8988T (cell line): Measurements from ENCODE around the gene GPR180.

Experiments used
- DNase-seq: peaks from one replicate; pipeline ENCODE4 v3.0.0; 2011

The GPR180 gene

DNA sequence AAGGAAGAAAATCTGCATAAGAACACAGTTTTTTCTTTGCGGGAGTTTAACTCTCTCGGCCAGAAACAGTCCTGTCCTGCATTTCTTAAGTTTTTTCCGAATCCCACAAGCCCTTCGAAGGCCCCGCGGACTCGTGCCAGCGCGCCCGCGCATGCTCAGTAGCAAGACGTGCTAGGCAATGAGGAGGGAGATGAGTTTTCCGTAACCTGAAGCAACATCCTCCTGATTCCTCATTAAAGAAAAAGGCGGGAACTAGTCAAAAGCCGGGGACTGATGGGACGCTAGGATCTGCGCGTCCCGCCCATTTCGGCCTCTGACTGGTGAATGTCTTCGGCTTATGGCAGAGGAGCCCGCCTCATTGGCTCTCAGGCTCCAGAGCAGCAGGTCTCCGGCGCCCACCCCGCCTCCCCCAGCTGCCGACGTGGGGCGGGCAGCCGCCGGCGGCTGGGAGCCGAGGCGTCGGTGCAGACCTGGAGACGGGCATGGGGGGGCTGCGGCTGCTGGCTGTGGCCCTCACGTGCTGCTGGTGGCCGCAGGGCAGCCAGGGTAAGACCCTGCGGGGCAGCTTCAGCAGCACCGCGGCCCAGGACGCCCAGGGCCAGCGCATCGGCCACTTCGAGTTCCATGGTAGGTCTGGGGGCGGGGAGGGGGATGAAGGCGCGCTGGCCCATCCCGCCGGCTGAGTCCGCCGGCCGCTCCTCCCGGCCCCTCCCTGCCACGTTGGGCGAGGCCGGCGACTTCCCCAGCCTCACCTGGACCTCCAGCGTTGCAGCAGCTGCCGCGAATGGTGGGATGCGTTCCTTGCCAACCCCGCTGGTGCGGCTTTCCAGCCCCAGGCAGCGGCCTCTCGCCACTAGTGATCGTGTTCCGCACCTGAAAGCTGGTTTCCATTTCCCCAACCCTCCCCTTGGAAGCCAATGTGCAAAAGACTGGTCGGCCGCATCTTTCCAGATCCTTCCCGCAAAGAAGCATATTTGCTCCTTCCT, at the start of gene GPR180:
GPR180 (plus strand) TSS at position 412 of the 986 bp plus-strand sequence; CDS start at position 483, 71 bp downstream.
- peak; percentile 82 for DNase-seq

DNA sequence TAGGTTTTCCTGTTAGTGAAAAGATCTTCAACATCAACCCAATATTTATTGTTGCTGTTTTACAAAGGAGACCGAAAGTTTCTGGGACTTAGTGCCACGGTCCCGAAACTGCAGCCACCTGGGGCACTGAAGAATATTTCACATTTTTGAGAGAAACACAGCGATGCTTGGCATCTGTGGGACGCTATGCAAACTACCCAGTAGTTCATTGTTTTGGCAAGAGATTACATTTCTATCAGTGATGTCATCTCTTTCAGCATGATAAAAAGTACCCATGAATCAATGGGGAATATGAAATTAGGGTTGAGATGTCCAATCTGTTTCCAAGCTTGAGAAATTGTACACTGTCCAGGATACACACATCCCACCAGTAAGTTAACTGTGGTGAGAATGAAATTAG, 49.6 kb upstream of the GPR180 start:
- DNase-seq, result no peak

DNA sequence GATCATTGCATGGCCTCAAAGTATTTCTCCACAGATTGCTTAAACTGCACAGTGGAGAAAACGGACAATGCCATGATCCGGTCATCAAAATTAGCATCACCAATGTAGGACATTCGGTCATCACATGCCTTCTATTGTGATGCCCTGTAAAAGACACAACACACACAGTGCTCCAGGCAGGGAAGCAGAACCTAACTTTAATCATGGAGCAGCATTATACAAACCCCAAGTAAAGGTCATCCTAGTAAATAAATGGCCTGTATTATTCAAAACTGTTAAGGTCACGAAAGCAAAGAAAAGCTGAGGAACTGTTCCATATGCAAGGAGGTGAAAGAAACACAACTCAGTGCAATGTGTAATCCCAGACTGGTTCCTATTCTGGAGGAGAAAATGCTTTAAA, 47.9 kb upstream of the GPR180 start:
- no peak for DNase-seq

DNA sequence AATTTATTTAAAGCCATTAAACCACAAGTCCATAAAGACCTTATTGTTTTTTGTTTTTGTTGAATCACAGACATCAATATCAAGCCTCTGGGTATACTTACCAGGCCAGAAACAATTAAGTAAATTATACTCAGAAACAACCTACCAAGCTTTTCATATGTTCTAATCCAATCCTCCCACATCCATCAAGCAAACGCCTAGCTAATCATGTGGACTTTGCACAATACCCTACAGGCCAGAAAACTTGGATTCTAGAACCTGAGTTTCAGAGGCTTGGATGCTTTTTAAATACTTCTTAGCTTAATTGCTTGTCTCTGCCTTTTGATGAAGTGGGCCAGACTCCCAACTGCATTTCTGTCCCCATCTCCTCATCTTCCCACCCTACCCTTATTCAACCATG, 45.6 kb upstream of the GPR180 start:
- no peak for DNase-seq

DNA sequence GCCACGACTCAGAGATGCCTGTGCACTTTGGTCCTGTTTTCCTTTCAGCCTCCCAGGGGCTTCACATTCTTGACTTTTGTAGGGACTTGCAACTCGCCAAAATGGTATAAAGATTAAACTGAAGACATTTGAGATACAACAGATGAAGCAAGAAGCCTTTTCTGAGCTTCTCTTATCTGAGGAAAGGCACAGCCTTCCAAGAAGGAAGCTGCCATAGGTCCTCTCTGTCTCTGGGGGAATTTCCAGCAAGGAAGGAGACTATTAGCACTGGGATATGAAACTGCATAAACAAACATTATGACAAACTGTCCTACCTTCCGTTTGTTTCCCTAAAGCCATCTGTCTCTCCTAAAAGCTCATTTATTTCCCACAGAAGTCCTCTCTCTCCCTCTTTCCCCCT, 45.0 kb upstream of the GPR180 start:
- no peak for DNase-seq

DNA sequence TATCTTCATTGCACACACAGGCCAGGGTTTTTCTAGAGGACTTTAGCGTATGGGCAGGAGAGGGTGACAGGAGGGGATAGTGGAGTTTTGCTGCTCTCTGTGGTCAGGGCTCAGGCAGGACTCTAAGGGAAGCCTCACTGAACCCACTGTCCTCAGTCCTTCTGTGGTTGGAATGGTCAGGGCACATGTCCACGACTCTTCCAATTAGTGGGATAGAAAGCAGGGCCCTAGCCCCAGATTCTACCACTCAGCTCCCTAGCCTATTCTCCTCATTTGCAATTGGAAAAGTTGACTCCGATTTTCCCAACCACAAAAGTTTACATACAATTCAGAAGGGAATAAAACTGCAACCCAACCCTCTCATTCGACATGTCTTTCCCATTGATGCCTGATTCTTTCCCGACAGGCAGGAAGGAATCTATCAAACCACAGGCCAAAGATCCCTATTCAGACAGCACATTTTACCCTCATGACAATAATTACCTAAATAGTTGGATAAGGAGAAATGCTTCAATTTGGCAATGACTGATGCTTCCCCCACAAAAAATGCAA, 43.9 kb upstream of the GPR180 start:
- no peak for DNase-seq

DNA sequence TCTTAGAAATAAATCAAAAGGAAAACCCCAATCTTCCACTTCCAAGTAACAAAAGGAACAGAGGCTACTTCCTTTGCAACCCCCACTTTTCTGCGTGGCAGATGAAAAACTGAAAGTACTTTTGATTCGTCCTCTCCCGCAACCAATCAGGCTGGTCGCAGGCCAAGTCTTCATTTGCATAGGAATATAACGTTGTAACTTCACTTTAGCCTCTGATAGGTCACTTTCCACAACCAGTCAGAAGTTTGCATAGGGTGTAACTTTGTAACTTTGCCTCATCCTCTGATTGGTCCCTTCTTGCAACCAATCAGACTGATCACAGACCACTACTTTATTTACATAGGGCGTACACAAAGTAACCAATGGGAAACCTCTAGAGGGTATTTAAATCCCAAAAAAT, 42.9 kb upstream of the GPR180 start:
- no peak for DNase-seq

DNA sequence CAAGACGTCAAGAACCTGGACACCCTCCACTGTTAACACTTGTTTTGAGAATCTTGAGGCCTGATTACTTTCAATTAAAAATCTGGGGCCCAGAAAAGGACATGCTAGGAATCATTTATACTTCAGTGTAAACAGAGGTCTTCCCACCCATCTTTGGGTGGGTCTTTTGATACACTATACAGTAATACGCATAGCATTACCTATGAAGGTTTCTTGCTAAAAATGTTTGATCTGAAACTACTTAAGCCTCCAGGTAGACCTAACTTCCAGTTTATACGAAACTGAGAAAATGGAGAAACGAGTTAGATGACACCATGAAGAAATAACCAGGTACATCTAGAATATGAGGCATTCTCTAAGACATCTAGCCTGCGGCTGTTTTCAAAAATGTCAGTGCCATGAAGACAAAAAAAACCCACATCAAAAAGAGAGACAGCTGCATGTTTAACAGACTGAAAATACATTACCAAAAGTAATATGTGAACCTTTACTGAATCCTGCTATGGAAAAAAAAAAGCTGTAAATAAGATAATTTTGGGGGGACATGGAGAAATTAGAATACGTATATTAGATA, 42.3 kb upstream of the GPR180 start:
- no peak for DNase-seq

DNA sequence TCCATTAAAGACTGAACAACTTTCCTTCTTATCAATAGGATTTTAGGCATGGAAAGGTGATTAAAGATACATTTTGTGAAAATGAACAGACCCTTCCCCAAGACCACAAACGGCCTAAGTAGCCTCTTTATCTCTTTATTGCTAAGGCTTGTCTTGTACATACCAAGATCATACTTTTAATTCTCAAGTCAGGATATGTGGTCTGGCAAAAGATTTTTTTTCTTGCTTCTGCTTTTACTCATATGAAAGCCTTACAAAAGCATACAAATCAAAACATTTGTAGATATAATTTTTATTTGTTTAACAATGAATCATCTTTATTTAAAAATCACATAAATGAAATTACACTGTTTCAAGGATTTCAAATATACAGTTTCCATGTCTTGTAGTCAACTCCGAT, 41.5 kb upstream of the GPR180 start:
- DNase-seq, result no peak

DNA sequence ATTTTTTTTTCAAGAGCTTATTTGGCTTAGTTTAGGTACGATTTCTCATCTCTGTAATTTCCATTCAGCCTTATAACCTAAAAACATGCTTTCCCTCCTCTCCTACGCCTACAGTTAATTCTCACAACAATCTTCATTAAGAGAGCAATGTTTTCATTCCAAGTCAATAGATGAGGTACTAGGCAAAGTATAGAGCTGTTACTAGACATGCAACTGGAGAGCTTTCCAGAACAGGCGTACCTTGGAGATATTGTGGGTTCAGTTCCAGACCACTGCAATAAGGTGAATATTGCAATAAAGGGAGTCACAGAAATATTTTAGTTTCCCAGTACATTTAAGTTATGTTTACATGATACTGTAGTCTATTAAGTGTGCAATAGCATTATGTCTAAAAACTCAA, 40.5 kb upstream of the GPR180 start:
- no peak for DNase-seq

DNA sequence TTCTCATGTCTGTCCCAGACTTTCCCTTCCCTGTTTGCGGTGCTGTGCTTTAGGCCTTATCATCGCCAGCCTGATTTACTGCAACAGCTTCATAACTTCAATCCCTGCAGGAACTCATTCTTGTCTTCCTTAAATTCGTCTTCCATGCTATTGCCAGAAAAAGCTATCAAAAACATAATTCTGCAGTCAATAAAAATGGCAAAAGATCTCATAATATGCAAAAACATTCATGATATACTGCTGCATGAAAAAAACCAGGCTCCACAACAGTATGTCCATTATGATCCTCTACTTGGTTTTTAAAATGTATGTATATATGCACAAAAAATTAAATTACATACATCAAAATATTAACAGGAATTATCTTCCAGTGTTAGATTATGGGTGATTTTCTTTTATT, 34.1 kb upstream of the GPR180 start:
- DNase-seq, result no peak

DNA sequence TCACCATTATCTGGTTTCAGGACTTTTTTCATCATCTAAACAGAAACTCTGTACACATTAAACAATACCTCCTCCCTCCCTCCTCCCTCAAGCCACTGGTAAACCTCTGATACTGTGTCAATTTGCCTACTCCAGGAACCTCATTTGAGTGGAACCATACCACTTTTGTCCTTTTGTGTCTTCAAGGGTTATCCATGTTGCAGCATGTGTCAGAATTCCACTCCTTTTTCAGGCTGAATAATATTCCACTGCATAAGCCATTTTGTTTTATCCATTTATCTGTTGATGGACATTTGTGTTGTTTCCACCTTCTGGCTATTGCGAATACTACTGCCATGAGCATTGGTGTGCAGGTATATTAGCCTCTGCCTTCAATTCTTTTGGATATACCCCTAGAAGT, 33.2 kb upstream of the GPR180 start:
- DNase-seq, result no peak

DNA sequence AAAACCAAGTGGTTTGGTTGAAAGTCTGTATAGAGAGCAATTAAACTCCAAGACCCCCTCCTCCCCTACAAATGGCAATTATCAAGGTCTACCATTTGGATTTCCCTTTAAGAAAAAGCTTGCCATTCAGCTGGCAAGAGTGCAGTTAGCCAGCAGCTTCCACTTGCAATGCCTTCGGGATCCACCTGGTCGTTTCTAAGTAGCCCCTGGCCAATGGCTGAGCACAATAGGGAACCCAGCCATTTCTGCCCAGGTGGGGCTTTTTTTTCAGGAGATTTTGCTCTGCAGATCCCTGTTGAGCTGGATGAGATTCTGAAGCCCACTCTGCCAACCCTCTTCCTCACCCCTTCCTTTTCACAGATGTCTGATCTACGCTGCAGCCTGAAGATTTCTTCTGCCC, 32.0 kb upstream of the GPR180 start:
- no peak for DNase-seq

DNA sequence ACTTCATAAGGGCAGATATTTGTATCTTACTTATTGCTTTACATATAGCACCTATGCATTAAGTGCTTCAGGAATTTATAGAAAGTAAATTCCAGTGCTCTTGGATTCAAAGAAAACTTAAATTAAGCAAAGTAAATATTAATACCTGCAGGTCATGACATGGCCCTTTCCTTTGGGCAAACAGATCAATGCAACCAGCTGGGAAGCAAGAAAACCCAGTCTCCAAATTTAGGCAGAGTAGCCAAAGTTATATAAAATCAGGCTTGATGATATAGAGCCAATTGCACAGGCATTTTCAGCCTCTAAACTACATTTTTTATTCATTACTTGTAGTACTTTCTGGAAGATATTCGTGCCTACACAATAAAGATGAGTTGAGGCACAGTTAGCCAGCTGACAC, 22.6 kb upstream of the GPR180 start:
- no peak for DNase-seq

DNA sequence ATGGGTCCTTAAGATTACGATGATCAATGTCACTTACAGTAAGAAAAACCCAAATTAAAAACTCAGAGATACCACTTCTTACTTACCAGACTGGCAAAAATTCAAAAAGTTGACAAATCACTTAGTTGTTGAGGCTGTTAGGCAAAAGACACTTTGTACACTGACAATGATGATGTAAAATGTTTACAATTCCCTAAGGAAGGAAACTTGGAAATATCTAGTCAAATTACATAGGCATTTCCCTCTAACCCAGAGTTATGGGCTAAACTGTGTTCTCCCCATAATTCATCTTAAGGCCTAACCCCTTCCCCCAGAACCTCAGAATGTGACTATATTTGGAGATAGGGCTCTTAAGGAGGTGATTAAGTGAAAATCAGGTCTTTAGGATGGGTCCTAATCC, 17.7 kb upstream of the GPR180 start:
- no peak for DNase-seq

DNA sequence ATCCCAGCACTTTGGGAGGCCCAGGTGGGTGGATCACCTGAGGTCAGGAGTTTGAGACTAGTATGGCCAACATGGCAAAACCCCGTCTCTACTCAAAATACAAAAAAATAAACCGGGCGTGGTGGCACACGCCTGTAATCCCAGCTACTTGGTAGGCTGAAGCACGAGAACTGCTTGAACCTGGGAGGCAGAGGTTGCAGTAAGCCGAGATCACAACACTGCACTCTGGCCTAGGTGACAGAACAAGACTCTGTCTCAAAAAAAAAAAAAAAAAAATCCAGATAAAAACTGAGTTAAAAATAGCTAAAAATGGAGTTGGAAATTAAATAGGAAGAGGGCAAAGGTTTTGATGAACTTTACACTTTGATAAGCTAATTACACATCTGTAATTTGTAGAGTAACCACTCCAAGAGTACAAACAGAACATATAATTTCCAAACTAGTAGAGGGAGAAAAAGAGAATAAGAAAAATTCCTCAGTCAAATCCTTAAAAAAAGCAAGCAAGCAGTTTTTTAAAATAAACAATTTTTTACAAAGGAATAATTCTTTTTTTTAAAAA, 16.0 kb upstream of the GPR180 start:
- no peak for DNase-seq

DNA sequence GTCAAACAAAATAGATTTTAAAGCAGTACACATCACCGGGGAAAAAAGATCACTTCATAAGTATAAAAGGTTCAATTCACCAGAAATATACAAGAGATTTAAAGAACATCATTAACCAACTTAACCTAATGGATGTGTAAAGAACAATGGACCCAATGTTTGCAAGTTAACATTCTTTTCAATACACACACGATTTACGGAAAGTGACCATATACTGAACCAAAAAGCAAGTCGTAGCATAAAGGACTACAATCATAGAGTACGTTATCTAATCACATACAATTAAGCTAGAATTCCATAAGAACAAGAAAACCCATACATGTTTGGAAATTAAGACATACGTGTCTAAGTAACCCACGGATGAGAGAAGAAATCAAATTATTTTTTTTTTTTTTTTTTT, 15.3 kb upstream of the GPR180 start:
- no peak for DNase-seq

DNA sequence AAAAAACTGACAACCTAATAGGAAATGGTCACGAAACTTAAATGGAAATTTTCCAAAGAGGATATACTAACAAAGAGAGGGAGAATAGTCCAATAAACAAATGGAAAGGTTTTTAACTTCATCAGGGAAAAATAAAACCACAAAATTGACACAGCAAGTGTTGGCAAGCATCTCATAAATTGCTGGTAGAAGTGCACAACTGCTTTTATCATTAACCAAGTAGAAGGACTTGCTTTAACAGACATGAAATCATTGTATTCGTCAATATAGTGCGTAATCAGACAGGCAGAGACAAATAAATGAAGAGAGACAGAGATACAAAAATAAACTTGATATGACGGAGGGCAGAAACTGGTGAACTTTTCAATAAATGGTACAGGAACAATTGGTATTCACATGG, 13.1 kb upstream of the GPR180 start:
- no peak for DNase-seq

DNA sequence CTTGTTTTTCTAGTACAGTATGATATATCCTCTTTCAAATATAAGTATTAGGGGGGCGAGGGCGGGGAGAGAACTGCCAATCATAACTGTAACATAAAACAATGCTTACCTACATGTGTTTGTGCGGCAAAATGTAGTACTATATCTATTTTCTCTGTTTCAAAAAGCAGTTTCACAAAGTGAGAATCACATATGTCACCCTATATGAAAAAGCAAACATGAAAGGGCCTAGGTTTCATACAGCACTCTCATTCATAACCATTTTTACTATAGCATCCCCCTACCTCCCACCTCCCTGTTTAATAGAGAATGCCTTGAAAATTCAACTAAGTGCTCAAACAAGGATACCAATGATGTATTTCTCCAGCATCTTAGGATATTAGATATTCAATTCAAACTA, 10.9 kb upstream of the GPR180 start:
- DNase-seq, result no peak

DNA sequence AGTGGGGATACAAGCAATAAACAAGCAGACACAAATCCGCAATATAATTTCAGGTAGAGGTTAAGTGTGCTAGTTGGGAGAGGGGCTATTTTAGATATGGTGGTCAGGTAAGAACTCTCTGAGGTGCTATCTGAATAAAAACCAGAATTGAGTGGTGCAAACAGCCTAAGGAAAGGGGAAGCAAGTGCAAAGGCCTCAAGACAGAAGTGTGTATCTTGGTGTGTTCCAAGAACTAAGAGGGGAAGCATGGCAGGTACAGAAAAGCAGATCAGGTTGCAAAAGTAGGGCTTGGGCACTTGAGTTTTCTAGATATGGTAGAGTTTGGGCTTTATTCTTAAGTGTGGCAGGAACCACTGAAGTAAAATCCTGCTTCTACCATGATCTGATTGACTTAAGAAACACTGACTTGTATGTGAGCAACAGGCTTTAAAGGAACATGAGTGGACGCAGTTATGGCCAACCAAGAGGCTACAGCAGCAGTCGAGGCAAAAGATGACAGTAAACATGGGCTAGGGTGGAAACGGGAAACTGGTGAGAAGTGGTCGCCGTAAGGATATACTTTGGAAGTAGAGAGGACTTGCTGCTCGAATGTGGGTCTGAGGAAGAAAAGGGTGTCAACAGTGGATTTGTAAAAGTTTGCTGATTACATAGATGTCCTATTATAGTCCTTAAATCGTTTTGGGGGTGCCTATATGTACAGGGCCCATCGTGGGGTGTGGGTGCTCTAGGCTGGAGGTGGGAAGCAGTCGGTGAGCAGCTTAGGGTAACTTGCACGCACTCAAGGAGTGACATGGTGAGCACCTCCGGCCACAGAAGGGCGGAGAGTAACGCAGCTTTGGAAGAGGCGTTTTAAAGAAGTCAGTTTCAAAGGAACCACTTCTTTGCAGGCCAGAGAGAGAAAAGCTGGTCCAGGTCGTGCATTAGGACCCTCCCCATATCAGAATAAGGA, 6.4 kb upstream of the GPR180 start:
- no peak for DNase-seq

DNA sequence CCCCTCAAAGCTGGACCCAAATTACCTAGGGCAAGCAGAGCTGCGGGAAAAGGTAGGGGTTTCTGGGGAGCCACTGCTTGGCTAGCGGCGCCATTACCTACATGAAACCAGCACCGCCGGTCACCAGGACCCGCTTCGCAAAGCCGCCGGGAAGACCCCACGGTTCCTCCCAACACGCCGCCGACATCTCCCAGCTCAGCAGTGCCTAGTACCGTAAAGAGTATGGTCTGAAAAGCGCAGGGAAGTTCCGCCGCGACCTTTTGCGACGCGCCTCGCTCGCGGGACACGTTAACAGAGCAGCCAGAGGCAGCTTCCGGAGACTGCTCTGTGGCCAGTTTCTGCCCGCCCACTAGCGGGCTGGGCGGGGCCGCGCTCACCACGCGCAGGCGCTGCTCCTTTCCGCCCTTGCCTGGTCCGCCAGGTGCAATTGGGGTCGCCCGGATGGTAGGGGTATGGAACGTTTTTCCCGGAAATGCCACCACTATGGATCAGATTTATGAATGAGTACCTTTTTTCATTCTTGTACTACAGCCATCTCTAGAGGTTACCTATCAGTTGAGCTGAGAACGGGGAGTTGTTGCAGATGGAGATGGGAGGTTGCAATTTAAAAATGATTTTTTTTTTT, 5.6 kb upstream of the GPR180 start, which contains the start of gene TGDS:
TGDS (minus strand) TSS at position 203 of the 625 bp plus-strand sequence; CDS start at position 187, 16 bp downstream.
- peak; percentile 71 for DNase-seq

DNA sequence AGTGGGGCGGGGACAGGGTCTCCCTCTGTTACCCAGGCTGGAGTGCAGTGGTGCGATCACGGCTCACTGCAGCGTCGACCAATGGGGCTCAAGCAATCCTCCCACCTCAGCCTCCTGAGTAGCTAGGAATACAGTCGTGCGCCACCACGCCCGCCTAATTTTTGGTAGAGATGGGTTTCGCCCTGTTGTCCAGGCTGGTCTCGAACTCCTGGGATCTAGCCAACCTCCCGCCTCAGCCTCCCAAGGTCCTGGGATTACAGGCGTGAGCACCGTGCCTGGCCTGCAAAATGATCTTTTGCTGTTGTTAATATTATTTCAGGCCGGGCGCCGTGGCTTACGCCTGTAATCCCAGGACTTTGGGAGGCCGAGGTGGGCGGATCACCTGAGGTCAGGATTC, 5.1 kb upstream of the GPR180 start:
- DNase-seq, result no peak
